ENCODE data around the gene DNAH1. TPM values are rescaled to one million over a fixed set of nuclear protein-coding genes. Genes with fewer than 3 reads are reported as not detected.

The DNAH1 gene
- total RNA-seq, 1 donor from 2014 or later = 8.2 TPM

GRCh38 chr3:52400275-52400793 is 84.2 kb downstream of the DNAH1 start:
- Mint-ChIP-seq H3K4me3 (no peak overlapping the region), H3K36me3 (peaks cover 20% of the 10 kb centered on the region), H3K9me3 (no peaks in the 10 kb centered on the region), H3K27me3 (ENCODE audit: low read depth) (no peaks in the 10 kb centered on the region), H3K27ac (no peak overlapping the region), H3K4me1 (no peaks in the 10 kb centered on the region)
- no peak for TF ChIP-seq CTCF (IDR thresholded peaks at IDR 0.05; ENCODE audit: unreplicated experiment)
- DNase-seq (ENCODE audit: low spot score in 2 of 2, unreplicated experiment in 2 of 2) = no peak

- Mint-ChIP-seq H3K9me3 (no peaks in the 10 kb centered on the region), H3K27me3 (ENCODE audit: low read depth) (no peaks in the 10 kb centered on the region), H3K36me3 (peaks cover 22% of the 10 kb centered on the region), H3K4me1 (no peaks in the 10 kb centered on the region), H3K4me3 (no peak overlapping the region), H3K27ac (no peak overlapping the region)
- no peak for DNase-seq (ENCODE audit: low spot score in 2 of 2, unreplicated experiment in 2 of 2)
- no peak for TF ChIP-seq CTCF (IDR thresholded peaks at IDR 0.05; ENCODE audit: unreplicated experiment)
Measured at GRCh38 chr3:52401021-52401420, 84.9 kb downstream of the DNAH1 start.

- Mint-ChIP-seq H3K9me3 (no peaks in the 10 kb centered on the region), H3K4me3 (no peak overlapping the region), H3K4me1 (no peaks in the 10 kb centered on the region), H3K27me3 (ENCODE audit: low read depth) (no peaks in the 10 kb centered on the region), H3K36me3 (peaks cover 22% of the 10 kb centered on the region), H3K27ac (no peak overlapping the region)
- DNase-seq (ENCODE audit: low spot score in 2 of 2, unreplicated experiment in 2 of 2) = no peak
- no peak for TF ChIP-seq CTCF (IDR thresholded peaks at IDR 0.05; ENCODE audit: unreplicated experiment)
Measured at GRCh38 chr3:52401551-52401950, 85.4 kb downstream of the DNAH1 start.

GRCh38 chr3:52402101-52402521 is 86.0 kb downstream of the DNAH1 start:
- H3K27me3 Mint-ChIP-seq (ENCODE audit: low read depth) = no peaks in the 10 kb centered on the region
- no peak for TF ChIP-seq CTCF (IDR thresholded peaks at IDR 0.05; ENCODE audit: unreplicated experiment)
- DNase-seq (ENCODE audit: low spot score in 2 of 2, unreplicated experiment in 2 of 2) = no peak
- H3K27ac Mint-ChIP-seq = no peak overlapping the region
- peaks cover 25% of the 10 kb centered on the region for H3K36me3 Mint-ChIP-seq
- no peaks in the 10 kb centered on the region for H3K9me3 Mint-ChIP-seq
- no peaks in the 10 kb centered on the region for H3K4me1 Mint-ChIP-seq
- H3K4me3 Mint-ChIP-seq = no peak overlapping the region

- Mint-ChIP-seq H3K9me3 (no peaks in the 10 kb centered on the region), H3K4me3 (no peak overlapping the region), H3K36me3 (peaks cover 25% of the 10 kb centered on the region), H3K27ac (no peak overlapping the region), H3K4me1 (no peaks in the 10 kb centered on the region), H3K27me3 (ENCODE audit: low read depth) (no peaks in the 10 kb centered on the region)
- no peak for TF ChIP-seq CTCF (IDR thresholded peaks at IDR 0.05; ENCODE audit: unreplicated experiment)
- no peak for DNase-seq (ENCODE audit: low spot score in 2 of 2, unreplicated experiment in 2 of 2)
Measured at GRCh38 chr3:52402706-52403270, 86.7 kb downstream of the DNAH1 start.

Data from mesothelial cell of epicardium (in vitro differentiated cells).